Measurements from ENCODE around the gene TRIM31.

Gene TRIM31

GRCh38 chr6:30074331-30075093 lies 38.4 kb downstream of the TRIM31 start:
- H3K9ac ChIP-seq (ENCODE audit: low read length): no peak overlapping the region
- no peak for TF ChIP-seq EZH2phosphoT487 (IDR thresholded peaks at IDR 0.05; ENCODE audit: low read length)
- TF ChIP-seq CTCF (IDR thresholded peaks at IDR 0.05; ENCODE audit: low read length): no peak
- no peaks in the 10 kb centered on the region for H3K36me3 ChIP-seq (replicated peaks; ENCODE audit: insufficient read depth, low read length)
- no peak overlapping the region for H2AFZ ChIP-seq (ENCODE audit: low read length)
- H3K79me2 ChIP-seq (ENCODE audit: low read length): no peaks in the 10 kb centered on the region
- no peaks in the 10 kb centered on the region for H3F3A ChIP-seq (ENCODE audit: insufficient read depth, low read length)
- H3K27me3 ChIP-seq (replicated peaks; ENCODE audit: insufficient read depth, low read length): peaks cover 48% of the 10 kb centered on the region
- no peak overlapping the region for H3K4me2 ChIP-seq (ENCODE audit: low read depth, low read length)
- no peak overlapping the region for H3K27ac ChIP-seq (ENCODE audit: low read length)
- H3K4me3 ChIP-seq (ENCODE audit: low read length): no peak overlapping the region
- no peaks in the 10 kb centered on the region for H4K20me1 ChIP-seq (ENCODE audit: insufficient read depth, low read length)
- H3K9me3 ChIP-seq (replicated peaks; ENCODE audit: insufficient read depth, low read length): no peaks in the 10 kb centered on the region
- DNase-seq: no peak
- H3K9me2 ChIP-seq (replicated peaks; ENCODE audit: insufficient read depth, low read length): no peaks in the 10 kb centered on the region
- H3K4me1 ChIP-seq (ENCODE audit: low read length): no peaks in the 10 kb centered on the region

- no peak for TF ChIP-seq EZH2phosphoT487 (IDR thresholded peaks at IDR 0.05; ENCODE audit: low read length)
- TF ChIP-seq EZH2 (optimal IDR thresholded peaks at IDR 0.05; ENCODE audit: low read depth, low read length): no peak
- H2AFZ ChIP-seq (ENCODE audit: low read length): no peak overlapping the region
- H4K20me1 ChIP-seq (ENCODE audit: insufficient read depth, low read length): no peaks in the 10 kb centered on the region
- H3K79me2 ChIP-seq (ENCODE audit: low read length): no peaks in the 10 kb centered on the region
- no peak overlapping the region for H3K4me3 ChIP-seq (ENCODE audit: low read length)
- DNase-seq: no peak
- no peaks in the 10 kb centered on the region for H3K36me3 ChIP-seq (replicated peaks; ENCODE audit: insufficient read depth, low read length)
- no peak overlapping the region for H3K4me2 ChIP-seq (ENCODE audit: low read depth, low read length)
- H3K4me1 ChIP-seq (ENCODE audit: low read length): no peaks in the 10 kb centered on the region
- peaks cover 40% of the 10 kb centered on the region for H3K27me3 ChIP-seq (replicated peaks; ENCODE audit: insufficient read depth, low read length)
- H3K9ac ChIP-seq (ENCODE audit: low read length): no peak overlapping the region
- no peaks in the 10 kb centered on the region for H3K9me2 ChIP-seq (replicated peaks; ENCODE audit: insufficient read depth, low read length)
- H3K27ac ChIP-seq (ENCODE audit: low read length): no peak overlapping the region
- H3K9me3 ChIP-seq (replicated peaks; ENCODE audit: insufficient read depth, low read length): no peaks in the 10 kb centered on the region
- H3F3A ChIP-seq (ENCODE audit: insufficient read depth, low read length): no peaks in the 10 kb centered on the region
These were observed 39.2 kb downstream of the TRIM31 start for GRCh38 chr6:30073489-30074235.

- no peak overlapping the region for H3K9ac ChIP-seq (ENCODE audit: low read length)
- no peaks in the 10 kb centered on the region for H4K20me1 ChIP-seq (ENCODE audit: insufficient read depth, low read length)
- H3K4me2 ChIP-seq (ENCODE audit: low read depth, low read length): no peak overlapping the region
- no peak overlapping the region for H3K27ac ChIP-seq (ENCODE audit: low read length)
- H3K79me2 ChIP-seq (ENCODE audit: low read length): peaks cover 13% of the 10 kb centered on the region
- H3K4me3 ChIP-seq (ENCODE audit: low read length): no peak overlapping the region
- H3K9me3 ChIP-seq (replicated peaks; ENCODE audit: insufficient read depth, low read length): no peaks in the 10 kb centered on the region
- H2AFZ ChIP-seq (ENCODE audit: low read length): no peak overlapping the region
- H3F3A ChIP-seq (ENCODE audit: insufficient read depth, low read length): no peaks in the 10 kb centered on the region
- peaks cover 4% of the 10 kb centered on the region; the same call in 1 of the 2 replicates for H3K4me1 ChIP-seq (ENCODE audit: low read length)
- TF ChIP-seq CTCF (IDR thresholded peaks at IDR 0.05; ENCODE audit: low read length): no peak
- TF ChIP-seq EZH2phosphoT487 (IDR thresholded peaks at IDR 0.05; ENCODE audit: low read length): no peak
- no peak for TF ChIP-seq EZH2 (optimal IDR thresholded peaks at IDR 0.05; ENCODE audit: low read depth, low read length)
- no peaks in the 10 kb centered on the region for H3K9me2 ChIP-seq (replicated peaks; ENCODE audit: insufficient read depth, low read length)
- H3K36me3 ChIP-seq (replicated peaks; ENCODE audit: insufficient read depth, low read length): no peaks in the 10 kb centered on the region
- peaks cover 22% of the 10 kb centered on the region for H3K27me3 ChIP-seq (replicated peaks; ENCODE audit: insufficient read depth, low read length)
- DNase-seq: no peak
These were observed 41.0 kb downstream of the TRIM31 start for GRCh38 chr6:30071858-30072257.
